ENCODE data around the gene CHD2. TPM values are rescaled to one million over a fixed set of nuclear protein-coding genes. Genes with fewer than 3 reads are reported as not detected.

The CHD2 gene
- total RNA-seq, 1 donor from 2014 or later, result 89.9 TPM

DNA sequence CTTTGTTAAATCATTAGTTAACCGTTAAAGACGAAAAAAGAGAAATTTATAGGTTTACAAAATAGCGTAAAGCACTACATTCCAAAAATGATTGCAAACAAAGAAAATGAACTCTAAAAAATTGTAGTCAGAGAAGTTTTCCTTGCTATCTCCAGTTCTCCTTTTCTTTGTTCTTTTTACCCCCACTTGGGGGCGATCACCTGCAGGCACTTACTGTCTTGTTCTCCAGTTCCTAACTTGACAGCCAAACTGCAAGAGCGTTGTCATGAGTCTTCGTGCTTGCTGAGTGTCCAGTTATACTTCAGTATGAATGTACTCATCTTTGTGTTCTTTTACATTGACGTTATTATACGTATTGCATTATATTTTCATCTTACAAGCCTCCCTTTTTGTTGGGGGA lies 54.5 kb downstream of the CHD2 start:
- no peak overlapping the region for H3K27ac Mint-ChIP-seq (ENCODE audit: unreplicated experiment)
- peaks cover 2% of the 10 kb centered on the region for H3K9me3 Mint-ChIP-seq (ENCODE audit: unreplicated experiment)
- no peaks in the 10 kb centered on the region for H3K27me3 Mint-ChIP-seq (ENCODE audit: unreplicated experiment)
- H3K4me3 Mint-ChIP-seq (ENCODE audit: unreplicated experiment), result no peak overlapping the region
- peaks cover 75% of the 10 kb centered on the region for H3K36me3 Mint-ChIP-seq (ENCODE audit: unreplicated experiment)
- TF ChIP-seq, protein P1, sequence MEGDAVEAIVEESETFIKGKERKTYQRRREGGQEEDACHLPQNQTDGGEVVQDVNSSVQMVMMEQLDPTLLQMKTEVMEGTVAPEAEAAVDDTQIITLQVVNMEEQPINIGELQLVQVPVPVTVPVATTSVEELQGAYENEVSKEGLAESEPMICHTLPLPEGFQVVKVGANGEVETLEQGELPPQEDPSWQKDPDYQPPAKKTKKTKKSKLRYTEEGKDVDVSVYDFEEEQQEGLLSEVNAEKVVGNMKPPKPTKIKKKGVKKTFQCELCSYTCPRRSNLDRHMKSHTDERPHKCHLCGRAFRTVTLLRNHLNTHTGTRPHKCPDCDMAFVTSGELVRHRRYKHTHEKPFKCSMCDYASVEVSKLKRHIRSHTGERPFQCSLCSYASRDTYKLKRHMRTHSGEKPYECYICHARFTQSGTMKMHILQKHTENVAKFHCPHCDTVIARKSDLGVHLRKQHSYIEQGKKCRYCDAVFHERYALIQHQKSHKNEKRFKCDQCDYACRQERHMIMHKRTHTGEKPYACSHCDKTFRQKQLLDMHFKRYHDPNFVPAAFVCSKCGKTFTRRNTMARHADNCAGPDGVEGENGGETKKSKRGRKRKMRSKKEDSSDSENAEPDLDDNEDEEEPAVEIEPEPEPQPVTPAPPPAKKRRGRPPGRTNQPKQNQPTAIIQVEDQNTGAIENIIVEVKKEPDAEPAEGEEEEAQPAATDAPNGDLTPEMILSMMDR (IDR thresholded peaks at IDR 0.05), result peak; percentile 36
- peaks cover 9% of the 10 kb centered on the region for H3K4me1 Mint-ChIP-seq (ENCODE audit: unreplicated experiment)
- no peak for DNase-seq (ENCODE audit: extremely low spot score, unreplicated experiment)

DNA sequence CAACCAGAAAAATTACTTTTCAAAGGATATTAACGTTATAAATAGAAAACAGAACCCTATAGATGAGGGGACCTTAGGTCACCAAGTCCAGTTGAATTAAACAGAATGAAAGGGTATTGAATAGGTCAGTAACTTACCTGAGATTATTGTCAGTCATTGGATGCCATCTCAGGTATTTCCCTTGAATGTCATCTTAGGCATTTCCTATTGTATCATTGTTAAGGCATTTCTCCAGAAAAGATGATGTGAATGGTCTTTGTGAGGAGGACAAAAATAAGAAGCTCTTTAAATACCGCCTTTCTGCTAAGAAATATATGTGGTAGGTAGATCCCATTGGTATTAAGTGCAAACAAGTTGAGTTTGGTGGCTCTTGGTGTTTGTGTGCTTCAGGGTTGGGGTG lies 55.6 kb downstream of the CHD2 start:
- DNase-seq (ENCODE audit: extremely low spot score, unreplicated experiment), result no peak
- TF ChIP-seq, protein P1 (IDR thresholded peaks at IDR 0.05), result no peak
- Mint-ChIP-seq H3K4me1 (ENCODE audit: unreplicated experiment) (peaks cover 9% of the 10 kb centered on the region), H3K27ac (ENCODE audit: unreplicated experiment) (no peak overlapping the region), H3K9me3 (ENCODE audit: unreplicated experiment) (no peaks in the 10 kb centered on the region), H3K4me3 (ENCODE audit: unreplicated experiment) (no peak overlapping the region), H3K36me3 (ENCODE audit: unreplicated experiment) (peaks cover 76% of the 10 kb centered on the region), H3K27me3 (ENCODE audit: unreplicated experiment) (no peaks in the 10 kb centered on the region)

DNA sequence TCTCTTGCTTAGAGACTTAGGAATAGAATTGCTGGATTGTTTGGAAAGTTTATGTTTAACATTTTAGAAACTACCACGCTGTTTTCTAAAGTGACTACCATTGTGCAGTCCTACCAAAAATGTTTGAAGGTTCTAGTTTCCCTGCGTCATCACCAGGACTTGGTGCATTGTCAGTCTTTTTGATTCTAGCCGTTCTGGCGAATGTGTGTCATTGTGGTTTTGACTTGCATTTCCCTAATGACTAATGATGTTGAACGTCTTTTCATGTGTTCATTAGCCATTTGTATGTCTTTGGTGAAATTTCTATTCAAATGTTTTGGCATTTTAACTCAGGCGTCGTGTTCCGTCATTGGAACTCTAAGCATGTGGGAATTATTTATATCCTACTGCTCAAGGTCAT lies 58.0 kb downstream of the CHD2 start:
- no peaks in the 10 kb centered on the region for H3K27me3 Mint-ChIP-seq (ENCODE audit: unreplicated experiment)

DNA sequence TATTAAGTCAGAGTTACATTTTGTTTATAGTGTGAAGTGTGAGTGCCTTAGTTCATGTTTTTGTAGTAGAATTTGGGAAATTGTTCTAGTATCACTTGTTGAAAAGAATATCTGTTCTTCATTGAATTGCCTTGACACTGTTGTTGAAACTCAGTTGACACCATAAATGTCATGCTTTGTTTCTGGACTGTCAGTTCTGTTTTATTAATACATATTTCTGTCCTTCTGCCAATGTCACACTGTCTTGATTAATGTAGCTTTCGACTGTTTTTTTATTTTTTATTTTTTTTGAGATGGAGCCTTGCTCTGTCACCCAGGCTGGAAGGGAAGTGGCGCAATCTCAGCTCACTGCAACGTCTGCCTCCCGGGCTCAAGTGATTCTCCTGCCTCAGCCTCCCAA lies 59.1 kb downstream of the CHD2 start:
- peaks cover 87% of the 10 kb centered on the region for H3K36me3 Mint-ChIP-seq (ENCODE audit: unreplicated experiment)
- no peak overlapping the region for H3K4me3 Mint-ChIP-seq (ENCODE audit: unreplicated experiment)
- peaks cover 18% of the 10 kb centered on the region for H3K4me1 Mint-ChIP-seq (ENCODE audit: unreplicated experiment)
- H3K9me3 Mint-ChIP-seq (ENCODE audit: unreplicated experiment), result no peaks in the 10 kb centered on the region
- DNase-seq (ENCODE audit: extremely low spot score, unreplicated experiment), result no peak
- no peaks in the 10 kb centered on the region for H3K27me3 Mint-ChIP-seq (ENCODE audit: unreplicated experiment)
- TF ChIP-seq, protein P1 (IDR thresholded peaks at IDR 0.05), result no peak
- no peak overlapping the region for H3K27ac Mint-ChIP-seq (ENCODE audit: unreplicated experiment)

More for the DNA sequence above, 58.0 kb downstream of the CHD2 start:
- TF ChIP-seq, protein P1 (IDR thresholded peaks at IDR 0.05), result no peak
- no peak overlapping the region for H3K4me3 Mint-ChIP-seq (ENCODE audit: unreplicated experiment)
- DNase-seq (ENCODE audit: extremely low spot score, unreplicated experiment), result no peak
- peaks cover 13% of the 10 kb centered on the region for H3K4me1 Mint-ChIP-seq (ENCODE audit: unreplicated experiment)
- H3K9me3 Mint-ChIP-seq (ENCODE audit: unreplicated experiment), result no peaks in the 10 kb centered on the region
- H3K27ac Mint-ChIP-seq (ENCODE audit: unreplicated experiment), result peak overlapping the region; percentile 31
- peaks cover 87% of the 10 kb centered on the region for H3K36me3 Mint-ChIP-seq (ENCODE audit: unreplicated experiment)

DNA sequence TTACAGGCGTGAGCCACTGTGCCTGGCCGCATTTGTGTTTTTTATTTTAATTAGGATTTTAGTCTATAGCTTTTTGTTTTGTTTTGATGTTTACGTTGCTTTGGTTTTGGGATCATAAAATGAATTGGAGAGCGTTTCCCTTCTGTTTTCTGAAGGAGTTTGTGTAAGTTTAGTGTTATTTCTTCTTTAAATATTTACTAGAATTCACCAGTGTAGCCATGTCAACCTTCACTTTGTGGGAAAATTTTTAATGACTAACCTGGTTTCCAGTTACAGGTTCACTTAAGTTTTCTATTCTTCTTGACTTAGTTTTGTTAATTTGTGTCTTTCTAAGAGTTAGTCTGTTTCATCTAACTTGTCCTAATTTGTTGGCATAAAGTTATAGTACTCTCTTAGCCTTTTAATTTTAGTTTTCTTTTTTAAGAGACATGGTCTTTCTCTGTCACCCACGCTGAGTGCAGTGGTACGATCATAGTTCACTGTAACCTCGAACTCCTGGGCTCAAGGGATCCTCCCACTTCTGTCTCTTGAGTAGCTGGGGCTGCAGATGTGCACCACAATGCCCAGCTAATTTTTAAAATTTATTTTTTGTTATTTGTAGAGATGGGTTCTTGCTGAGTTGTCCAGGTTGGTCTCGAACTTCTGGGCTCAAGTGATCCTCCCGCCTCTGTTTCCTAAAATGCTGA lies 61.0 kb downstream of the CHD2 start:
- no peak for DNase-seq (ENCODE audit: extremely low spot score, unreplicated experiment)

More for the DNA sequence above, 61.0 kb downstream of the CHD2 start:
- H3K27me3 Mint-ChIP-seq (ENCODE audit: unreplicated experiment), result no peaks in the 10 kb centered on the region
- H3K27ac Mint-ChIP-seq (ENCODE audit: unreplicated experiment), result peak overlapping the region; percentile 56
- no peak overlapping the region for H3K4me3 Mint-ChIP-seq (ENCODE audit: unreplicated experiment)
- peaks cover 18% of the 10 kb centered on the region for H3K4me1 Mint-ChIP-seq (ENCODE audit: unreplicated experiment)
- peaks cover 78% of the 10 kb centered on the region for H3K36me3 Mint-ChIP-seq (ENCODE audit: unreplicated experiment)
- no peaks in the 10 kb centered on the region for H3K9me3 Mint-ChIP-seq (ENCODE audit: unreplicated experiment)
- TF ChIP-seq, protein P1 (IDR thresholded peaks at IDR 0.05), result no peak

Measured in osteocyte (in vitro differentiated cells).